ENCODE data around the gene EFR3B.

Gene EFR3B

GRCh38 chr2:25197336-25198208 is 155.7 kb downstream of the EFR3B start:
- no peak for DNase-seq

- DNase-seq, result no peak
Measured at GRCh38 chr2:25198209-25198525, 156.3 kb downstream of the EFR3B start.

GRCh38 chr2:25198576-25198975 is 156.7 kb downstream of the EFR3B start:
- DNase-seq, result no peak

GRCh38 chr2:25201265-25201664 is 159.4 kb downstream of the EFR3B start:
- DNase-seq, result no peak

- DNase-seq, result no peak
Measured at GRCh38 chr2:25201794-25202193, 159.9 kb downstream of the EFR3B start.

- no peak for DNase-seq
Measured at GRCh38 chr2:25202275-25202674, 160.4 kb downstream of the EFR3B start.

- peak; percentile 44 for DNase-seq
Measured at GRCh38 chr2:25204190-25204838, 162.4 kb downstream of the EFR3B start.

- DNase-seq, result peak; percentile 54
Measured at GRCh38 chr2:25207078-25207545, 165.2 kb downstream of the EFR3B start.
